Neural cell (in vitro differentiated cells): ENCODE data around the gene ZCCHC3.
A peak's percentile ranks its signal among the peaks of the same experiment; 100 is the strongest.

Experiments
- CTCF ChIP-seq: fragments of 450-650 bp; IDR thresholded peaks from 2 replicates; pipeline ENCODE4 v1.5.1; 2014; ENCODE audit warnings: antibody characterized with exemption, mild to moderate bottlenecking, moderate library complexity; ENCODE audit not compliant: poor library complexity, severe bottlenecking
- EP300 ChIP-seq: fragments of 450-650 bp; conservative IDR thresholded peaks from 2 replicates; pipeline ENCODE4 v1.6.1; 2014; ENCODE audit warnings: antibody characterized with exemption, mild to moderate bottlenecking, moderate library complexity; ENCODE audit not compliant: poor library complexity, severe bottlenecking
- EZH2 ChIP-seq: fragments of 200-600, 300-800 bp; shearing (Covaris generic), sonication (generic); IDR thresholded peaks from 2 replicates; pipeline ENCODE4 v1.6.1; 2014; ENCODE audit warnings: antibody characterized with exemption, low read length, borderline replicate concordance, mild to moderate bottlenecking; ENCODE audit not compliant: insufficient read depth, poor library complexity, severe bottlenecking
- MXI1 ChIP-seq: fragments of 450-650 bp; conservative IDR thresholded peaks from 2 replicates; pipeline ENCODE4 v1.6.1; 2014; ENCODE audit warnings: antibody characterized with exemption, mild to moderate bottlenecking; ENCODE audit not compliant: poor library complexity, severe bottlenecking
- POLR2AphosphoS5 ChIP-seq: IDR thresholded peaks from 2 replicates; pipeline ENCODE4 v1.6.1; 2012
- RAD21 ChIP-seq: fragments of 450-650 bp; conservative IDR thresholded peaks from 2 replicates; pipeline ENCODE4 v1.6.1; 2014; ENCODE audit warnings: antibody characterized with exemption, mild to moderate bottlenecking, moderate library complexity
- REST ChIP-seq: IDR thresholded peaks from 2 replicates; pipeline ENCODE4 v1.6.1; 2012; ENCODE audit warnings: borderline replicate concordance
- SMC3 ChIP-seq: fragments of 450-650 bp; conservative IDR thresholded peaks from 2 replicates; pipeline ENCODE4 v1.6.1; 2014; ENCODE audit warnings: antibody characterized with exemption, mild to moderate bottlenecking, moderate library complexity; ENCODE audit not compliant: poor library complexity
- TAF1 ChIP-seq: IDR thresholded peaks from 2 replicates; pipeline ENCODE4 v1.6.1; 2012; ENCODE audit warnings: low read depth

DNA sequence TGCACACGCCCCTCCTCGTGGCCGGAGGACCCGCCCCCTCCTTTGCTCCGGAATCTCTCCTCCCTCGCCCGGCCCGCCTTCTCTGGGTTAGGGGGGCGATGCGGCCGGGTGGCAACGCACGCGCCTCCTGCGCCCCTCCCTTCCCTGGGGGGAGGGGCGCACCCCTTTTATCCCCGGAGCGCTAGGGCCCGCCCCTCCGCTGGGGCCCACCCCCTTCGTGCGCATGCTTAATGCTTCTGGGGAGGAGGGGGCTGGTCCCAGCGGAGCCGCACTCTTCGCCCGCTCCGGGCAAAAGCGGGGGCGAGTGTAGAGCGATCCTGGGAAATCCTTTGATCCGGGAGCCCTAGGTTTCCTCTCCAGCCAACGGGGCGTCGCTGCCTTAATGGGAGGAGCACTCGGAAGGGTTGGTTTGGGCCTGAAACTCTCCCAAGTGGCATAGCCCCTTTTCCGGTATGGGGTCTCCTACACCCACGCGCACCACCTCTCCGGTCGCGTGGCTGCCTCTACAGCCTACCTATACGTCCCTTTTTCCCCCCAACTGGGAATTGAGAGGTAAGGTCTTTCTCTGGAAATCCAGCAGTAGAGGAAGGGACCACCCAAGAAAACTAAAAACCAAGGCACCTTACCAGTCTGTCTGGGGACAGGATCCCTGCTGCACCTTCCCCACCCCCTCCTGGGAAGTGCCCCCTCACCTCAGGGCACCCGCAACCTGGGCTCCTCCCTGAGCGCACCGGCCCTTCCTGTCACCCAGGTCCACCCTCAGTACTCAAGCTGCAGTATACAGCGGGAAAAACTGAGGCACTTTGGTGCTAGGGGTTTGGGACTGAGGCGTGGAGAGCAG is 30.0 kb downstream of the ZCCHC3 start:
- TF ChIP-seq CTCF (no peak), EZH2 (no peak), MXI1 (peak; percentile 84), POLR2AphosphoS5 (peak; percentile 7), REST (no peak), EP300 (peak; percentile 41), TAF1 (peak; percentile 31), RAD21 (no peak), SMC3 (no peak)
